GM12892 (cell line): ENCODE results near the gene YWHAB.

Experiments used
- POLR2A ChIP-seq: IDR thresholded peaks from 2 replicates; pipeline ENCODE4 v1.6.1; 2011; ENCODE audit warnings: low read depth, low read length, control low read depth
- TAF1 ChIP-seq: IDR thresholded peaks from 2 replicates; pipeline ENCODE4 v1.6.1; 2011; ENCODE audit warnings: low read depth, mild to moderate bottlenecking, control low read depth, low read length, borderline replicate concordance

DNA sequence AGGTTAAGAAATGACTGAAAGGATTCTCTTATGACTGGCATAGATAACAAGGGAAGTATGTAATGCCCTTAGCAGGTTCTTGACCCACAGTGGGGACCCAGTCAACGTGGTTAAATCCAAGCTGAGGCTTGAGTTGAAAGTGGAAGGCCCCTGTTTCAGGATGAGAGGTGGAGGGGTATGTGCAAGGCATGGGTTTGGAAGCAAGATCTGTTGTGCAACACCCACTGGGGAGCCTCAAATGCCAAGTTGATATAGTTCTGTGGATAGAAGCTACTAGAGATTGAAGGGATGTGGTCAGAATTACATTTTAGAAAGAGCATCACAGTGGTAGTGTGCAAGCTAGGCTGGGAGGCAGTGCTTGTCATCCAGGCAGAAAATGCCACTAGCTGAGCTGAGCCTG, 29.4 kb downstream of the YWHAB start:
- no peak for TF ChIP-seq TAF1
- no peak for TF ChIP-seq POLR2A
